DND-41 (cell line): ENCODE results near the gene GFAP.

Source experiments
- CTCF ChIP-seq: IDR thresholded peaks from 2 replicates; pipeline ENCODE4 v1.5.1; 2012; ENCODE audit warnings: borderline replicate concordance, low read length, moderate library complexity, mild to moderate bottlenecking; ENCODE audit not compliant: poor library complexity, severe bottlenecking; ENCODE audit errors: extremely low read depth
- EZH2 ChIP-seq: IDR thresholded peaks from 3 replicates; pipeline ENCODE4 v1.6.1; 2012; ENCODE audit warnings: borderline replicate concordance, low read depth, mild to moderate bottlenecking, moderate library complexity, low read length, inconsistent platforms; ENCODE audit not compliant: severe bottlenecking

- TF ChIP-seq CTCF = no peak
- no peak for TF ChIP-seq EZH2
Observed at GRCh38 chr17:44889003-44889402, 26.3 kb downstream of the GFAP start.
